B cell (primary cell): ENCODE measurements around the gene CD80. TPM values are rescaled to one million over a fixed set of nuclear protein-coding genes. Genes with fewer than 3 reads are reported as not detected.

Experiments
- ATAC-seq: fragments of 200-7000 bp; cut with Tn5 transposase; one replicate; pipeline ENCODE4 v1.10.0; 2021; ENCODE audit warnings: low read depth, mild to moderate bottlenecking, moderate number of reproducible peaks, moderate library complexity
- CTCF ChIA-PET: fragments of 350-600 bp; sonication (Branson Sonifier 250); formaldehyde crosslinking; loops from one replicate; lab custom pipeline; 2021; ENCODE audit warnings: antibody characterized with exemption, inconsistent platforms; lab: Charles Lee
- POLR2A ChIA-PET: fragments of 350-600 bp; sonication (Branson Sonifier 250); formaldehyde crosslinking; loops from one replicate; lab custom pipeline; 2021; ENCODE audit warnings: antibody characterized with exemption; lab: Charles Lee
- DNase-seq: peaks from one replicate; pipeline ENCODE4 v3.0.0; 2013
- H2AFZ ChIP-seq: 2 replicates; pipeline ENCODE4 v1.6.1; 2012; ENCODE audit warnings: mild to moderate bottlenecking, low read depth, low read length; ENCODE audit not compliant: insufficient read depth, poor library complexity, severe bottlenecking
- H3K27ac ChIP-seq, 2 donors: 1 replicate in 1 of 2; 2 replicates in 1 of 2; pipeline ENCODE4 v1.5.1; 2012 to 2013; ENCODE audit warnings: low read length in 2 of 2, mild to moderate bottlenecking in 2 of 2, moderate library complexity in 1 of 2
- H3K27me3 ChIP-seq, 4 experiments: fragments of 200-600 bp in 1 of 4; sonication (generic) in 1 of 4; replicated peaks in 1 of 4; 1 replicate in 2 of 4; 2 replicates in 2 of 4; pipeline versions ENCODE4 v1.6.1 to v1.7.0; 2013 to 2016; ENCODE audit warnings: low read length in 3 of 4, mild to moderate bottlenecking in 2 of 4, mixed read lengths in 1 of 4, moderate library complexity in 1 of 4; ENCODE audit not compliant: insufficient read depth in 4 of 4, control insufficient read depth in 3 of 4; ENCODE audit errors: control extremely low read depth in 1 of 4
- H3K36me3 ChIP-seq, 2 experiments: replicated peaks in 1 of 2; 1 replicate in 1 of 2; 2 replicates in 1 of 2; pipeline versions ENCODE4 v1.6.1 to v1.7.1; 2013; ENCODE audit warnings: low read length in 1 of 2; ENCODE audit not compliant: insufficient read depth in 2 of 2, control insufficient read depth in 1 of 2; ENCODE audit errors: control extremely low read depth in 1 of 2, extremely low read depth in 1 of 2
- H3K4me1 ChIP-seq, 2 donors: fragments of 200-600 bp in 1 of 2; sonication (generic) in 1 of 2; 1 replicate in 1 of 2; 2 replicates in 1 of 2; pipeline versions ENCODE4 v1.5.1 to v1.6.1; 2013 to 2017; ENCODE audit warnings: low read length in 2 of 2; ENCODE audit not compliant: control insufficient read depth in 2 of 2, insufficient read depth in 2 of 2
- H3K4me2 ChIP-seq: replicated peaks from 2 replicates; pipeline ENCODE3; 2012; ENCODE audit warnings: mild to moderate bottlenecking, low read depth, low read length; ENCODE audit not compliant: poor library complexity, severe bottlenecking
- H3K4me3 ChIP-seq, 5 experiments: fragments of 200-600 bp in 1 of 5; sonication (generic) in 1 of 5; 1 replicate in 3 of 5; 2 replicates in 2 of 5; pipeline versions ENCODE4 v1.5.1 to v1.7.0; 2011 to 2016; ENCODE audit warnings: low read length in 4 of 5, mild to moderate bottlenecking in 4 of 5, low read depth in 2 of 5, control low read depth in 1 of 5, moderate library complexity in 1 of 5; ENCODE audit not compliant: insufficient read depth in 1 of 5; ENCODE audit errors: control extremely low read depth in 1 of 5, extremely low read depth in 1 of 5
- H3K79me2 ChIP-seq: fragments of 200-600 bp; sonication (generic); one replicate; pipeline ENCODE4 v1.6.0; 2016; ENCODE audit warnings: low read length; ENCODE audit not compliant: control insufficient read depth, insufficient read depth
- H3K9ac ChIP-seq: fragments of 200-600 bp; sonication (generic); 2 replicates; pipeline ENCODE4 v1.6.1; 2017; ENCODE audit warnings: mild to moderate bottlenecking, low read length, moderate library complexity
- H3K9me3 ChIP-seq, 3 donors: one replicate each; pipeline versions ENCODE4 v1.6.1 to v1.7.1; 2013; ENCODE audit warnings: low read length in 2 of 3; ENCODE audit not compliant: control insufficient read depth in 2 of 3, insufficient read depth in 1 of 3; ENCODE audit errors: control extremely low read depth in 1 of 3
- H4K20me1 ChIP-seq: 2 replicates; pipeline ENCODE4 v1.6.0; 2012; ENCODE audit warnings: mild to moderate bottlenecking, low read length; ENCODE audit not compliant: insufficient read depth, control insufficient read depth, poor library complexity, severe bottlenecking
- H3K27ac Mint-ChIP-seq: one replicate; pipeline ENCODE4 v1.8.0; 2021; ENCODE audit warnings: mixed read lengths
- H3K27me3 Mint-ChIP-seq: one replicate; pipeline ENCODE4 v1.8.0; 2021; ENCODE audit warnings: mixed read lengths
- H3K4me1 Mint-ChIP-seq: one replicate; pipeline ENCODE4 v1.8.0; 2021; ENCODE audit warnings: mixed read lengths
- H3K4me3 Mint-ChIP-seq: one replicate; pipeline ENCODE4 v1.8.0; 2021; ENCODE audit warnings: mixed read lengths
- H3K9me3 Mint-ChIP-seq: one replicate; pipeline ENCODE4 v1.8.0; 2022; ENCODE audit warnings: mixed read lengths; ENCODE audit not compliant: insufficient read depth
- EZH2 ChIP-seq: IDR thresholded peaks from 2 replicates; pipeline ENCODE4 v1.6.1; 2012; ENCODE audit warnings: borderline replicate concordance, low read depth, mild to moderate bottlenecking, moderate library complexity, low read length; ENCODE audit not compliant: insufficient read depth, poor library complexity, severe bottlenecking
- WGBS: methylation state at CpG from one replicate; pipeline ENCODE4 v1.1.5; 2013; ENCODE audit warnings: missing lambda C conversion rate; ENCODE audit not compliant: insufficient coverage; 5-methylcytosine and 5-hydroxymethylcytosine counted together
- intact Hi-C: fragments of 100-400 bp; cut with micrococcal nuclease; formaldehyde crosslinking; loops from one replicate; pipeline ENCODE4 v1.10.0; 2022
- polyA plus RNA-seq: library from polyadenylated mRNA; depleted of rRNA; stranded (reverse); fragments of >200 nt; gene quantifications from 2 replicates; pipeline ENCODE4 v1.2.3, GENCODE V29; 2012
- total RNA-seq, 2 donors: library from RNA; stranded (reverse); fragments of 120-200 nt in 1 of 2; gene quantifications; 1 replicate in 1 of 2; 2 replicates in 1 of 2; pipeline versions ENCODE4 v1.2.3 to v1.2.4, GENCODE V29; 2013 to 2022
- TF ChIP-seq, protein P1 (sequence below): fragments of 200-600 bp; IDR thresholded peaks from one replicate; pipeline ENCODE4 v1.8.0; 2022; ENCODE audit warnings: antibody characterized with exemption, mild to moderate bottlenecking

Gene CD80
- total and polyA plus RNA-seq, 2 donors (not counting 1 experiment from before 2014, with no cell fraction given) = 15.0 to 26.5 TPM

DNA sequence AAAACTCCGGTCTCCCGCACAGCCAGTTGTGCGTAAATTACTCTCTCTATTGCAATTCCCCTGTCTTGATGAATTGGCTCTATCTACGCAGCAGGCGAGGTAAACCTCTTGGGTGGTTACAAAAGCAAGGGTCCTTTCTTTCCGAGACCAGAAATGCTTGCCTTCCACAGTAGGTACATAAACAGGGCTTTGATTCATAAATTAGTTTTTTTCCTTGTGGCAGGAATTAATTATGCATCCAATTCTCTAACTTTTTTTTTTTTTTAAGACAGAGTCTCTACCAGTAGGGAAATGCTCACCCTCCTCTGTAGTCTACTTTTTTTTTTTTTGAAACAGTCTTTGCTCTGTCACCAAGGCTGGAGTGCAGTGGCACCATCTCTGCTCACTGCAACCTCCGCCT is 16.3 kb downstream of the CD80 start:
- Histone ChIP-seq H3K4me1 (peaks cover 21 to 25% of the 10 kb centered on the region in 2 donors), H3K9ac (no peak overlapping the region), H3K9me3 (no peaks in the 10 kb centered on the region), H4K20me1 (no peaks in the 10 kb centered on the region), H3K4me3 (no peak overlapping the region), H3K4me2 (no peak overlapping the region), H3K27me3 (no peaks in the 10 kb centered on the region), H2AFZ (no peak overlapping the region), H3K79me2 (no peaks in the 10 kb centered on the region), H3K36me3 (peaks cover 0 to 7% of the 10 kb centered on the region in 2 experiments), H3K27ac (no peak overlapping the region)
- POLR2A ChIA-PET = no interaction called here
- no peak for DNase-seq
- WGBS = 100% methylated on average over 2 of the region's 7 CpGs
- TF ChIP-seq, protein P1, sequence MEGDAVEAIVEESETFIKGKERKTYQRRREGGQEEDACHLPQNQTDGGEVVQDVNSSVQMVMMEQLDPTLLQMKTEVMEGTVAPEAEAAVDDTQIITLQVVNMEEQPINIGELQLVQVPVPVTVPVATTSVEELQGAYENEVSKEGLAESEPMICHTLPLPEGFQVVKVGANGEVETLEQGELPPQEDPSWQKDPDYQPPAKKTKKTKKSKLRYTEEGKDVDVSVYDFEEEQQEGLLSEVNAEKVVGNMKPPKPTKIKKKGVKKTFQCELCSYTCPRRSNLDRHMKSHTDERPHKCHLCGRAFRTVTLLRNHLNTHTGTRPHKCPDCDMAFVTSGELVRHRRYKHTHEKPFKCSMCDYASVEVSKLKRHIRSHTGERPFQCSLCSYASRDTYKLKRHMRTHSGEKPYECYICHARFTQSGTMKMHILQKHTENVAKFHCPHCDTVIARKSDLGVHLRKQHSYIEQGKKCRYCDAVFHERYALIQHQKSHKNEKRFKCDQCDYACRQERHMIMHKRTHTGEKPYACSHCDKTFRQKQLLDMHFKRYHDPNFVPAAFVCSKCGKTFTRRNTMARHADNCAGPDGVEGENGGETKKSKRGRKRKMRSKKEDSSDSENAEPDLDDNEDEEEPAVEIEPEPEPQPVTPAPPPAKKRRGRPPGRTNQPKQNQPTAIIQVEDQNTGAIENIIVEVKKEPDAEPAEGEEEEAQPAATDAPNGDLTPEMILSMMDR = no peak
- no peak for TF ChIP-seq EZH2
- peaks cover 61% of the 10 kb centered on the region for H3K4me1 Mint-ChIP-seq
- ATAC-seq = no peak
- intact Hi-C loops = no loop called here
- no peak overlapping the region for H3K4me3 Mint-ChIP-seq
- H3K27me3 Mint-ChIP-seq = no peaks in the 10 kb centered on the region
- no peaks in the 10 kb centered on the region for H3K9me3 Mint-ChIP-seq
- CTCF ChIA-PET = interaction anchor here (1.7 to 2.0 kb wide), 2 partner anchors 7 to 138 kb away, joined by 3 to 8 read pairs; no protein-coding TSS in a partner anchor
- peak overlapping the region; percentile 34 for H3K27ac Mint-ChIP-seq

DNA sequence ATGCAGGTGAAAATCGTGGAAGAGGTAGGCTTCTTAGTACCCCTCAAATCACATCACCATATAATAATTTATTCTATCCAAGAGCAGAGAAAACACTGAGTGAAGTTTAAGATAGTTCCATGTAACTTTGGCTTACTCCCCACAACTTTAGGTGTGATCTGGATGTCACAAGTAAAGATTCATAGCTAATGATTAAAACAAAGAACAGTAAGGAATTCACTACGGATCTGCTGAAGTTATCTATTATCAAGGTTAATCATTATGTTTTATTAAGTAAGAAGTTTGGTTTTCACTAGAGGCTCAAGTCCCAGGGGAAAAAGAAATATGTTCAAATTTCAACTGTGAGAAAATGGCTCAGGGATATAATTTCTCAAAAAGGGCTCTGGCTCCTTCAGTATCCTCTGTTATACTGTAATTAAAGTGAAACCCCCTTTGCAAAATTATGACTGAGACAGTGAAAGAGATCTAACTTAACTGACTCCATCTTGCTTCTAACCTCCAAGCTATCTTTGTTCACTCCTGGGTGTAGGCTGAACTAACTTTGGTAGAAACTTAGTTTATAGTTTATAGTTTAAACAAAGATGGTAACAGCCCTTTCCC is 17.1 kb downstream of the CD80 start:
- peaks cover 24 to 26% of the 10 kb centered on the region in 2 donors for H3K4me1 ChIP-seq
- peak overlapping the region; percentile 77 for H3K27ac Mint-ChIP-seq
- H2AFZ ChIP-seq = no peak overlapping the region
- H3K4me2 ChIP-seq = no peak overlapping the region
- no peaks in the 10 kb centered on the region for H3K27me3 ChIP-seq
- no peak overlapping the region for H3K9ac ChIP-seq
- H3K4me3 ChIP-seq = no peak overlapping the region
- POLR2A ChIA-PET = interaction anchor here (0.8 kb wide), 1 partner anchor 71 kb away, joined by 3 read pairs; no protein-coding TSS in a partner anchor
- TF ChIP-seq EZH2 = no peak
- TF ChIP-seq, protein P1 = no peak
- H3K79me2 ChIP-seq = no peaks in the 10 kb centered on the region
- no peaks in the 10 kb centered on the region for H3K9me3 ChIP-seq
- no CpG with 5 or more reads among the region's 2 CpGs for WGBS
- DNase-seq = no peak
- H3K4me1 Mint-ChIP-seq = peaks cover 59% of the 10 kb centered on the region
- no peak overlapping the region for H3K27ac ChIP-seq
- no peaks in the 10 kb centered on the region for H3K9me3 Mint-ChIP-seq
- intact Hi-C loops = no loop called here
- H4K20me1 ChIP-seq = no peaks in the 10 kb centered on the region
- H3K27me3 Mint-ChIP-seq = no peaks in the 10 kb centered on the region
- CTCF ChIA-PET = interaction anchor here (0.7 to 2.0 kb wide), 3 partner anchors 8 to 139 kb away, joined by 3 to 8 read pairs (median 3); partner anchors contain the start of gene CD80
- no peak for ATAC-seq
- H3K36me3 ChIP-seq = peaks cover 0 to 7% of the 10 kb centered on the region in 2 experiments
- H3K4me3 Mint-ChIP-seq = no peak overlapping the region
